Measurements from ENCODE around the gene EEFSEC.

Gene EEFSEC

GRCh38 chr3:128226795-128227395, 73.6 kb downstream of the EEFSEC start:
- H3K4me3 ChIP-seq (ENCODE audit: low read depth in 1 of 2, low read length in 2 of 2), result no peak overlapping the region
- peaks cover 11 to 12% of the 10 kb centered on the region in 2 donors for H3K9me3 ChIP-seq (ENCODE audit: control insufficient read depth in 1 of 2, low read length in 2 of 2)
- H3K4me1 ChIP-seq (ENCODE audit: control insufficient read depth in 1 of 2, insufficient read depth in 2 of 2, low read length in 2 of 2), result no peaks in the 10 kb centered on the region
- no peaks in the 10 kb centered on the region for H3K36me3 ChIP-seq (ENCODE audit: control insufficient read depth in 1 of 2, insufficient read depth in 2 of 2, low read length in 2 of 2)
- H3K27me3 ChIP-seq (ENCODE audit: control insufficient read depth in 1 of 2, insufficient read depth in 2 of 2, low read length in 2 of 2), result no peaks in the 10 kb centered on the region
- no peak overlapping the region for H3K27ac ChIP-seq (ENCODE audit: low read depth, low read length)
- H3K9ac ChIP-seq (ENCODE audit: low read depth in 1 of 2, low read length in 2 of 2), result no peak overlapping the region

GRCh38 chr3:128227507-128227906, 74.2 kb downstream of the EEFSEC start:
- peaks cover 10 to 11% of the 10 kb centered on the region in 2 donors for H3K9me3 ChIP-seq (ENCODE audit: control insufficient read depth in 1 of 2, low read length in 2 of 2)
- H3K4me3 ChIP-seq (ENCODE audit: low read depth in 1 of 2, low read length in 2 of 2), result no peak overlapping the region
- H3K27me3 ChIP-seq (ENCODE audit: control insufficient read depth in 1 of 2, insufficient read depth in 2 of 2, low read length in 2 of 2), result no peaks in the 10 kb centered on the region
- H3K36me3 ChIP-seq (ENCODE audit: control insufficient read depth in 1 of 2, insufficient read depth in 2 of 2, low read length in 2 of 2), result no peaks in the 10 kb centered on the region
- no peak overlapping the region for H3K27ac ChIP-seq (ENCODE audit: low read depth, low read length)
- H3K4me1 ChIP-seq (ENCODE audit: control insufficient read depth in 1 of 2, insufficient read depth in 2 of 2, low read length in 2 of 2), result no peaks in the 10 kb centered on the region
- H3K9ac ChIP-seq (ENCODE audit: low read depth in 1 of 2, low read length in 2 of 2), result no peak overlapping the region

- Histone ChIP-seq H3K4me1 (ENCODE audit: control insufficient read depth in 1 of 2, insufficient read depth in 2 of 2, low read length in 2 of 2) (no peaks in the 10 kb centered on the region), H3K4me3 (ENCODE audit: low read depth in 1 of 2, low read length in 2 of 2) (no peak overlapping the region), H3K27ac (ENCODE audit: low read depth, low read length) (no peak overlapping the region), H3K27me3 (ENCODE audit: control insufficient read depth in 1 of 2, insufficient read depth in 2 of 2, low read length in 2 of 2) (no peaks in the 10 kb centered on the region), H3K9ac (ENCODE audit: low read depth in 1 of 2, low read length in 2 of 2) (no peak overlapping the region), H3K36me3 (ENCODE audit: control insufficient read depth in 1 of 2, insufficient read depth in 2 of 2, low read length in 2 of 2) (no peaks in the 10 kb centered on the region), H3K9me3 (ENCODE audit: control insufficient read depth in 1 of 2, low read length in 2 of 2) (peaks cover 1 to 2% of the 10 kb centered on the region in 2 donors)
Observed at GRCh38 chr3:128228366-128228910, 75.2 kb downstream of the EEFSEC start.

- no peak overlapping the region for H3K9ac ChIP-seq (ENCODE audit: low read depth in 1 of 2, low read length in 2 of 2)
- no peak overlapping the region for H3K4me3 ChIP-seq (ENCODE audit: low read depth in 1 of 2, low read length in 2 of 2)
- no peaks in the 10 kb centered on the region for H3K4me1 ChIP-seq (ENCODE audit: control insufficient read depth in 1 of 2, insufficient read depth in 2 of 2, low read length in 2 of 2)
- no peak overlapping the region for H3K27ac ChIP-seq (ENCODE audit: low read depth, low read length)
- no peaks in the 10 kb centered on the region for H3K36me3 ChIP-seq (ENCODE audit: control insufficient read depth in 1 of 2, insufficient read depth in 2 of 2, low read length in 2 of 2)
- H3K9me3 ChIP-seq (ENCODE audit: control insufficient read depth in 1 of 2, low read length in 2 of 2), result no peaks in the 10 kb centered on the region
- no peaks in the 10 kb centered on the region for H3K27me3 ChIP-seq (ENCODE audit: control insufficient read depth in 1 of 2, insufficient read depth in 2 of 2, low read length in 2 of 2)
Observed at GRCh38 chr3:128229106-128229857, 76.0 kb downstream of the EEFSEC start.

- H3K9me3 ChIP-seq (ENCODE audit: control insufficient read depth in 1 of 2, low read length in 2 of 2), result no peaks in the 10 kb centered on the region
- no peak overlapping the region for H3K27ac ChIP-seq (ENCODE audit: low read depth, low read length)
- no peaks in the 10 kb centered on the region for H3K4me1 ChIP-seq (ENCODE audit: control insufficient read depth in 1 of 2, insufficient read depth in 2 of 2, low read length in 2 of 2)
- H3K27me3 ChIP-seq (ENCODE audit: control insufficient read depth in 1 of 2, insufficient read depth in 2 of 2, low read length in 2 of 2), result no peaks in the 10 kb centered on the region
- H3K36me3 ChIP-seq (ENCODE audit: control insufficient read depth in 1 of 2, insufficient read depth in 2 of 2, low read length in 2 of 2), result no peaks in the 10 kb centered on the region
- H3K9ac ChIP-seq (ENCODE audit: low read depth in 1 of 2, low read length in 2 of 2), result no peak overlapping the region
- H3K4me3 ChIP-seq (ENCODE audit: low read depth in 1 of 2, low read length in 2 of 2), result no peak overlapping the region
Observed at GRCh38 chr3:128231606-128232005, 78.3 kb downstream of the EEFSEC start.

GRCh38 chr3:128232376-128233178, 79.3 kb downstream of the EEFSEC start:
- Histone ChIP-seq H3K9ac (ENCODE audit: low read depth in 1 of 2, low read length in 2 of 2) (no peak overlapping the region), H3K27me3 (ENCODE audit: control insufficient read depth in 1 of 2, insufficient read depth in 2 of 2, low read length in 2 of 2) (no peaks in the 10 kb centered on the region), H3K9me3 (ENCODE audit: control insufficient read depth in 1 of 2, low read length in 2 of 2) (no peaks in the 10 kb centered on the region), H3K4me1 (ENCODE audit: control insufficient read depth in 1 of 2, insufficient read depth in 2 of 2, low read length in 2 of 2) (no peaks in the 10 kb centered on the region), H3K36me3 (ENCODE audit: control insufficient read depth in 1 of 2, insufficient read depth in 2 of 2, low read length in 2 of 2) (no peaks in the 10 kb centered on the region), H3K27ac (ENCODE audit: low read depth, low read length) (no peak overlapping the region), H3K4me3 (ENCODE audit: low read depth in 1 of 2, low read length in 2 of 2) (no peak overlapping the region)

- Histone ChIP-seq H3K36me3 (ENCODE audit: control insufficient read depth in 1 of 2, insufficient read depth in 2 of 2, low read length in 2 of 2) (no peaks in the 10 kb centered on the region), H3K9ac (ENCODE audit: low read depth in 1 of 2, low read length in 2 of 2) (no peak overlapping the region), H3K4me1 (ENCODE audit: control insufficient read depth in 1 of 2, insufficient read depth in 2 of 2, low read length in 2 of 2) (no peaks in the 10 kb centered on the region), H3K27me3 (ENCODE audit: control insufficient read depth in 1 of 2, insufficient read depth in 2 of 2, low read length in 2 of 2) (no peaks in the 10 kb centered on the region), H3K9me3 (ENCODE audit: control insufficient read depth in 1 of 2, low read length in 2 of 2) (no peaks in the 10 kb centered on the region), H3K27ac (ENCODE audit: low read depth, low read length) (no peak overlapping the region), H3K4me3 (ENCODE audit: low read depth in 1 of 2, low read length in 2 of 2) (no peak overlapping the region)
Observed at GRCh38 chr3:128235207-128235926, 82.1 kb downstream of the EEFSEC start.

- Histone ChIP-seq H3K27me3 (ENCODE audit: control insufficient read depth in 1 of 2, insufficient read depth in 2 of 2, low read length in 2 of 2) (no peaks in the 10 kb centered on the region), H3K9me3 (ENCODE audit: control insufficient read depth in 1 of 2, low read length in 2 of 2) (no peaks in the 10 kb centered on the region), H3K4me1 (ENCODE audit: control insufficient read depth in 1 of 2, insufficient read depth in 2 of 2, low read length in 2 of 2) (no peaks in the 10 kb centered on the region), H3K36me3 (ENCODE audit: control insufficient read depth in 1 of 2, insufficient read depth in 2 of 2, low read length in 2 of 2) (no peaks in the 10 kb centered on the region), H3K9ac (ENCODE audit: low read depth in 1 of 2, low read length in 2 of 2) (no peak overlapping the region), H3K4me3 (ENCODE audit: low read depth in 1 of 2, low read length in 2 of 2) (no peak overlapping the region), H3K27ac (ENCODE audit: low read depth, low read length) (no peak overlapping the region)
Observed at GRCh38 chr3:128236657-128237056, 83.4 kb downstream of the EEFSEC start.

GRCh38 chr3:128237348-128238183, 84.3 kb downstream of the EEFSEC start:
- Histone ChIP-seq H3K9me3 (ENCODE audit: control insufficient read depth in 1 of 2, low read length in 2 of 2) (no peaks in the 10 kb centered on the region), H3K4me1 (ENCODE audit: control insufficient read depth in 1 of 2, insufficient read depth in 2 of 2, low read length in 2 of 2) (no peaks in the 10 kb centered on the region), H3K4me3 (ENCODE audit: low read depth in 1 of 2, low read length in 2 of 2) (no peak overlapping the region), H3K9ac (ENCODE audit: low read depth in 1 of 2, low read length in 2 of 2) (no peak overlapping the region), H3K27ac (ENCODE audit: low read depth, low read length) (no peak overlapping the region), H3K27me3 (ENCODE audit: control insufficient read depth in 1 of 2, insufficient read depth in 2 of 2, low read length in 2 of 2) (no peaks in the 10 kb centered on the region), H3K36me3 (ENCODE audit: control insufficient read depth in 1 of 2, insufficient read depth in 2 of 2, low read length in 2 of 2) (no peaks in the 10 kb centered on the region)
